Gastrocnemius medialis (tissue), 4 donors: Measurements from ENCODE around the gene ADAMTSL1. TPM values are rescaled to one million over a fixed set of nuclear protein-coding genes. Genes with fewer than 3 reads are reported as not detected.

Experiments used
- ATAC-seq, 2 donors: fragments of 150-250 bp; one replicate each; pipeline ENCODE4 v1.9.1; 2016
- DNase-seq, 2 donors: peaks; one replicate each; pipeline ENCODE4 v3.0.0-alpha.2; 2019
- H3K27ac ChIP-seq, 4 donors: fragments of 200-600 bp; sonication (generic); 1 replicate in 1 of 4; 2 replicates in 3 of 4; pipeline ENCODE4 v1.5.1; 2016 to 2018; ENCODE audit warnings: mild to moderate bottlenecking in 2 of 4, moderate library complexity in 1 of 4
- H3K27me3 ChIP-seq, 3 donors: fragments of 200-600 bp; sonication (generic) in 2 of 3; 1 replicate in 1 of 3; 2 replicates in 2 of 3; pipeline versions ENCODE4 v1.5.1 to v1.6.0; 2016 to 2019; ENCODE audit warnings: mild to moderate bottlenecking in 1 of 3, moderate library complexity in 1 of 3
- H3K36me3 ChIP-seq, 2 donors: fragments of 200-600 bp; sonication (generic) in 1 of 2; one replicate each; pipeline ENCODE4 v1.5.1; 2017 to 2018
- H3K4me1 ChIP-seq, 2 donors: fragments of 200-600 bp; sonication (generic) in 1 of 2; one replicate each; pipeline ENCODE4 v1.5.1; 2016 to 2017; ENCODE audit warnings: mild to moderate bottlenecking in 2 of 2
- H3K4me3 ChIP-seq, 4 donors: fragments of 200-600 bp; sonication (generic) in 3 of 4; 1 replicate in 1 of 4; 2 replicates in 3 of 4; pipeline ENCODE4 v1.5.1; 2016 to 2019; ENCODE audit warnings: mild to moderate bottlenecking in 2 of 4
- H3K9me3 ChIP-seq, 3 donors: fragments of 200-600 bp; sonication (generic) in 2 of 3; 1 replicate in 1 of 3; 2 replicates in 2 of 3; pipeline ENCODE4 v1.5.1; 2016 to 2019
- POLR2A ChIP-seq, 2 donors: fragments of 450-650 bp; IDR thresholded peaks; one replicate each; pipeline ENCODE4 v1.6.1; 2017; ENCODE audit warnings: antibody characterized with exemption in 2 of 2, mild to moderate bottlenecking in 2 of 2, moderate library complexity in 2 of 2
- in situ Hi-C, 4 donors: fragments of 200-750 bp; cut with MboI; loops; one replicate each; pipeline versions ENCODE4 v1.15.0 to v1.8.0; 2017; ENCODE audit warnings: low sequenced_read_pairs in 4 of 4
- intact Hi-C: fragments of 100-400 bp; cut with DNase I; formaldehyde crosslinking; loops from one replicate; pipeline ENCODE4 v1.15.1; 2023; ENCODE audit warnings: low total_unique reads
- total RNA-seq, 4 donors: library from RNA; depleted of rRNA; stranded (reverse); fragments of >200 nt; gene quantifications; one replicate each; pipeline versions ENCODE4 v1.1.0 to v1.2.3, GENCODE V29; 2016
- TF ChIP-seq, protein P1 (sequence below), 5 experiments: fragments of 450-650 bp in 3 of 5; fragments of 200-600 bp in 2 of 5; sonication (generic) in 2 of 5; IDR thresholded peaks in 4 of 5; conservative IDR thresholded peaks in 1 of 5; 1 replicate in 4 of 5; 2 replicates in 1 of 5; pipeline ENCODE4 v1.5.1; 2016 to 2019; ENCODE audit warnings: antibody characterized with exemption in 5 of 5, mild to moderate bottlenecking in 3 of 5, moderate library complexity in 3 of 5

The ADAMTSL1 gene
- total RNA-seq, 4 donors from 2014 or later: 0.05 to 0.58 (median 0.28) TPM

DNA sequence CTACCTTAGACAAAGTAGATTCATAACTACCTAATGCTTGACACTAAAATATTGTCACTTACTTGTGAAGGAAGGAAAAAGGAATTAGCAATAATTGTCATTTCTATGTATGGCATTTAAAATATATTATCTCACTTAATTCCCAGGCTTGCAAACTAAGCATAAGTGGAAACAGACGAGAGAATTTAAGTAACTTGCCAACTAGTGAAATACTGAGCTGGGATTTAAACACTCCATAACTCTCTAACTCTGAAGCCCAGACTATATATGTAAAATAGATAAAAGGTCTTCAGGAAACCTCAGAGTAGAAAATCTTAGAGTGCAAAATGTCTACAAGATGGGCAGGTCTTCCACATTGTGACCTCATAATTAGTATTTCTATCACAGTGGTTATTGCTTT lies 301.3 kb downstream of the ADAMTSL1 start:
- Histone ChIP-seq H3K9me3 (no peaks in the 10 kb centered on the region), H3K27ac (no peak overlapping the region), H3K36me3 (no peaks in the 10 kb centered on the region), H3K27me3 (no peaks in the 10 kb centered on the region), H3K4me1 (no peaks in the 10 kb centered on the region), H3K4me3 (no peak overlapping the region)
- no peak for DNase-seq
- in situ Hi-C loops: no loop called here
- intact Hi-C loops: no loop called here
- no peak for ATAC-seq
- TF ChIP-seq, protein P1, sequence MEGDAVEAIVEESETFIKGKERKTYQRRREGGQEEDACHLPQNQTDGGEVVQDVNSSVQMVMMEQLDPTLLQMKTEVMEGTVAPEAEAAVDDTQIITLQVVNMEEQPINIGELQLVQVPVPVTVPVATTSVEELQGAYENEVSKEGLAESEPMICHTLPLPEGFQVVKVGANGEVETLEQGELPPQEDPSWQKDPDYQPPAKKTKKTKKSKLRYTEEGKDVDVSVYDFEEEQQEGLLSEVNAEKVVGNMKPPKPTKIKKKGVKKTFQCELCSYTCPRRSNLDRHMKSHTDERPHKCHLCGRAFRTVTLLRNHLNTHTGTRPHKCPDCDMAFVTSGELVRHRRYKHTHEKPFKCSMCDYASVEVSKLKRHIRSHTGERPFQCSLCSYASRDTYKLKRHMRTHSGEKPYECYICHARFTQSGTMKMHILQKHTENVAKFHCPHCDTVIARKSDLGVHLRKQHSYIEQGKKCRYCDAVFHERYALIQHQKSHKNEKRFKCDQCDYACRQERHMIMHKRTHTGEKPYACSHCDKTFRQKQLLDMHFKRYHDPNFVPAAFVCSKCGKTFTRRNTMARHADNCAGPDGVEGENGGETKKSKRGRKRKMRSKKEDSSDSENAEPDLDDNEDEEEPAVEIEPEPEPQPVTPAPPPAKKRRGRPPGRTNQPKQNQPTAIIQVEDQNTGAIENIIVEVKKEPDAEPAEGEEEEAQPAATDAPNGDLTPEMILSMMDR (IDR thresholded peaks at IDR 0.05 in 4 of 5, conservative IDR thresholded peaks at IDR 0.05 in 1 of 5): no peak
- no peak for TF ChIP-seq POLR2A (IDR thresholded peaks at IDR 0.05)

DNA sequence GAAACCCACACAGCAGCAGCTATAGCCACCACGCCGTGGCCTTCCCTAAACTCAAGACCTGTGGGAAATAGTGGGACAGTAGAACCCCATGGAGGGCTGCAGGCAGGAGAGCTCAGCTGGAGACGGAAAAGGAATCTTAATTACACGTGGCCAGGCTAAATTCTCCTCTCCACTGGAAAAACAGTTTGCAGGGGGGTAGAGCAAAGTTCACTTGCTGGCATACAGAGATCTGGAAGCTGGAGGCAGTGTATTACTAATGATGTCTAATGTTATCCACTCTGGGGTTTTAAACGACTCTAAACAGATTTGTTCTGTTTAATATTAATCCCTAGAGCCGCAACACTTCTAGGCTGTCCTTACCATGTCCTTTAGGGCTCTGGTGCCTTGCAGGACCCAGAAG lies 302.0 kb downstream of the ADAMTSL1 start:
- Histone ChIP-seq H3K4me3 (no peak overlapping the region), H3K36me3 (no peaks in the 10 kb centered on the region), H3K9me3 (no peaks in the 10 kb centered on the region), H3K27ac (no peak overlapping the region), H3K4me1 (no peaks in the 10 kb centered on the region), H3K27me3 (no peaks in the 10 kb centered on the region)
- DNase-seq (no peak), ATAC-seq (no peak)
- intact Hi-C loops: no loop called here
- TF ChIP-seq POLR2A (IDR thresholded peaks at IDR 0.05): no peak
- TF ChIP-seq, protein P1 (IDR thresholded peaks at IDR 0.05 in 4 of 5, conservative IDR thresholded peaks at IDR 0.05 in 1 of 5): no peak
- in situ Hi-C loops: no loop called here

DNA sequence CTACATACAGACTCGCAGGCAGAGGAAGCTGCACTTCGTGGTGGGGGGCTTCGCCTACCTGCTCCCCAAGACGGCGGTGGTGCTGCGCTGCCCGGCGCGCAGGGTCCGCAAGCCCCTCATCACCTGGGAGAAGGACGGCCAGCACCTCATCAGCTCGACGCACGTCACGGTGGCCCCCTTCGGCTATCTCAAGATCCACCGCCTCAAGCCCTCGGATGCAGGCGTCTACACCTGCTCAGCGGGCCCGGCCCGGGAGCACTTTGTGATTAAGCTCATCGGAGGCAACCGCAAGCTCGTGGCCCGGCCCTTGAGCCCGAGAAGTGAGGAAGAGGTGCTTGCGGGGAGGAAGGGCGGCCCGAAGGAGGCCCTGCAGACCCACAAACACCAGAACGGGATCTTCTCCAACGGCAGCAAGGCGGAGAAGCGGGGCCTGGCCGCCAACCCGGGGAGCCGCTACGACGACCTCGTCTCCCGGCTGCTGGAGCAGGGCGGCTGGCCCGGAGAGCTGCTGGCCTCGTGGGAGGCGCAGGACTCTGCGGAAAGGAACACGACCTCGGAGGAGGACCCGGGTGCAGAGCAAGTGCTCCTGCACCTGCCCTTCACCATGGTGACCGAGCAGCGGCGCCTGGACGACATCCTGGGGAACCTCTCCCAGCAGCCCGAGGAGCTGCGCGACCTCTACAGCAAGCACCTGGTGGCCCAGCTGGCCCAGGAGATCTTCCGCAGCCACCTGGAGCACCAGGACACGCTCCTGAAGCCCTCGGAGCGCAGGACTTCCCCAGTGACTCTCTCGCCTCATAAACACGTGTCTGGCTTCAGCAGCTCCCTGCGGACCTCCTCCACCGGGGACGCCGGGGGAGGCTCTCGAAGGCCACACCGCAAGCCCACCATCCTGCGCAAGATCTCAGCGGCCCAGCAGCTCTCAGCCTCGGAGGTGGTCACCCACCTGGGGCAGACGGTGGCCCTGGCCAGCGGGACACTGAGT lies 303.2 kb downstream of the ADAMTSL1 start:
- in situ Hi-C loops (no loop called here), intact Hi-C loops (no loop called here)
- ATAC-seq (no peak), DNase-seq (no peak)
- Histone ChIP-seq H3K27ac (no peak overlapping the region), H3K27me3 (no peaks in the 10 kb centered on the region), H3K4me1 (no peaks in the 10 kb centered on the region), H3K9me3 (no peaks in the 10 kb centered on the region), H3K4me3 (no peak overlapping the region), H3K36me3 (no peaks in the 10 kb centered on the region)
- TF ChIP-seq, protein P1 (IDR thresholded peaks at IDR 0.05 in 4 of 5, conservative IDR thresholded peaks at IDR 0.05 in 1 of 5): no peak
- TF ChIP-seq POLR2A (IDR thresholded peaks at IDR 0.05): no peak

DNA sequence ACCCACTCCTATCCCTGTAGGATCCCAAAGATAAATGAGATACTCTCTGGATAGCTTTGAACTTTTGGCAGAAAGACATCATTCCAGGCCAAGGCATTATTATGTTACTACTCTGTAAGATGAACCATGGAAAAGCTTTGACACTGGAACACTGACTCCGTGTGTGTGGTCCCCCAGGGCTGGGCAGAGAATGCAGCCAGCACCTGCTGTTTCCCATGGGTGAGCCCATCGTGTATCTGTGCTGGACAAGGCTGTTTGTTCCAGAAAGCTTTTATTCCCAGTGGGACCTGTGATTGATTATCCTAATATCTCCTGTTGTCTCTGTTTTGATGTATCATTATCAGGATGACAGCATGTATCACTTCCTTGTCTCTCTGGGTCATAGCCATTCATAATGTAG lies 304.2 kb downstream of the ADAMTSL1 start:
- Histone ChIP-seq H3K27ac (no peak overlapping the region), H3K36me3 (no peaks in the 10 kb centered on the region), H3K9me3 (no peaks in the 10 kb centered on the region), H3K27me3 (no peaks in the 10 kb centered on the region), H3K4me3 (no peak overlapping the region), H3K4me1 (no peaks in the 10 kb centered on the region)
- intact Hi-C loops: no loop called here
- TF ChIP-seq, protein P1 (IDR thresholded peaks at IDR 0.05 in 4 of 5, conservative IDR thresholded peaks at IDR 0.05 in 1 of 5): no peak
- no peak for TF ChIP-seq POLR2A (IDR thresholded peaks at IDR 0.05)
- in situ Hi-C loops: no loop called here
- no peak for ATAC-seq
- DNase-seq: no peak
